Liver (tissue), 9 donors: ENCODE data around the gene RET. TPM values are rescaled to one million over a fixed set of nuclear protein-coding genes. Genes with fewer than 3 reads are reported as not detected.

Experiments
- DNase-seq: peaks from one replicate; pipeline ENCODE4 v3.0.0-alpha.2; 2017; ENCODE audit warnings: low spot score
- H3K27ac ChIP-seq, 2 donors: one replicate each; pipeline ENCODE4 v1.7.0; 2013; ENCODE audit warnings: inconsistent platforms in 2 of 2, low read length in 2 of 2, control low read depth in 1 of 2, low read depth in 1 of 2, mild to moderate bottlenecking in 1 of 2
- H3K27me3 ChIP-seq, 4 donors: one replicate each; pipeline versions ENCODE4 v1.6.1 to v1.7.0; 2013; ENCODE audit warnings: low read length in 3 of 4, inconsistent platforms in 1 of 4, mild to moderate bottlenecking in 1 of 4, moderate library complexity in 1 of 4; ENCODE audit not compliant: control insufficient read depth in 4 of 4, insufficient read depth in 4 of 4
- H3K36me3 ChIP-seq, 4 donors: one replicate each; pipeline versions ENCODE4 v1.6.1 to v1.7.0; 2013; ENCODE audit warnings: low read length in 3 of 4, mild to moderate bottlenecking in 3 of 4, low read depth in 1 of 4, moderate library complexity in 1 of 4; ENCODE audit not compliant: control insufficient read depth in 4 of 4, insufficient read depth in 3 of 4
- H3K4me1 ChIP-seq, 4 donors: one replicate each; pipeline versions ENCODE4 v1.6.1 to v1.7.0; 2013; ENCODE audit warnings: low read length in 3 of 4, mild to moderate bottlenecking in 3 of 4, moderate library complexity in 1 of 4; ENCODE audit not compliant: control insufficient read depth in 4 of 4, insufficient read depth in 4 of 4
- H3K4me3 ChIP-seq, 3 donors: one replicate each; pipeline versions ENCODE4 v1.6.1 to v1.7.0; 2013; ENCODE audit warnings: low read length in 3 of 3, control low read depth in 1 of 3, low read depth in 1 of 3, mild to moderate bottlenecking in 1 of 3
- H3K9ac ChIP-seq, 2 donors: one replicate each; pipeline ENCODE4 v1.7.0; 2013; ENCODE audit warnings: low read length in 2 of 2, mild to moderate bottlenecking in 2 of 2, moderate library complexity in 2 of 2, control low read depth in 1 of 2, low read depth in 1 of 2
- H3K9me3 ChIP-seq, 4 donors: one replicate each; pipeline versions ENCODE4 v1.6.1 to v1.7.0; 2013; ENCODE audit warnings: low read length in 3 of 4; ENCODE audit not compliant: control insufficient read depth in 4 of 4
- EGR1 ChIP-seq, 2 donors: IDR thresholded peaks; 2 replicates each; pipeline ENCODE4 v1.6.1; 2016 to 2018; ENCODE audit warnings: antibody characterized with exemption in 2 of 2, low read depth in 2 of 2
- FOXA1 ChIP-seq: IDR thresholded peaks from 2 replicates; pipeline ENCODE4 v1.6.1; 2016; ENCODE audit warnings: antibody characterized with exemption
- FOXA2 ChIP-seq: IDR thresholded peaks from 2 replicates; pipeline ENCODE4 v1.6.1; 2016; ENCODE audit warnings: antibody characterized with exemption
- GABPA ChIP-seq, 2 donors: IDR thresholded peaks in 1 of 2; conservative IDR thresholded peaks in 1 of 2; 2 replicates each; pipeline ENCODE4 v1.6.1; 2016; ENCODE audit warnings: antibody characterized with exemption in 2 of 2, mild to moderate bottlenecking in 1 of 2, moderate library complexity in 1 of 2
- HNF4A ChIP-seq, 2 donors: conservative IDR thresholded peaks; 2 replicates each; pipeline ENCODE4 v1.6.1; 2016; ENCODE audit warnings: antibody characterized with exemption in 2 of 2, mild to moderate bottlenecking in 2 of 2
- HNF4G ChIP-seq: IDR thresholded peaks from 2 replicates; pipeline ENCODE4 v1.6.1; 2016; ENCODE audit warnings: antibody characterized with exemption
- JUND ChIP-seq, 2 donors: IDR thresholded peaks; 2 replicates each; pipeline ENCODE4 v1.6.1; 2016; ENCODE audit warnings: antibody characterized with exemption in 2 of 2
- MAX ChIP-seq: IDR thresholded peaks from 2 replicates; pipeline ENCODE4 v1.6.1; 2016; ENCODE audit warnings: antibody characterized with exemption
- NR2F2 ChIP-seq: IDR thresholded peaks from 2 replicates; pipeline ENCODE4 v1.6.1; 2016; ENCODE audit warnings: antibody characterized with exemption
- RAD21 ChIP-seq, 2 donors: IDR thresholded peaks; 2 replicates each; pipeline ENCODE4 v1.6.1; 2016; ENCODE audit warnings: antibody characterized with exemption in 2 of 2, mild to moderate bottlenecking in 2 of 2
- REST ChIP-seq: IDR thresholded peaks from 2 replicates; pipeline ENCODE4 v1.6.1; 2016; ENCODE audit warnings: antibody characterized with exemption, mild to moderate bottlenecking
- RXRA ChIP-seq, 2 donors: IDR thresholded peaks; 2 replicates each; pipeline ENCODE4 v1.6.1; 2017 to 2018; ENCODE audit warnings: antibody characterized with exemption in 2 of 2, mild to moderate bottlenecking in 1 of 2
- SP1 ChIP-seq: IDR thresholded peaks from 2 replicates; pipeline ENCODE4 v1.6.1; 2018; ENCODE audit warnings: antibody characterized with exemption, mild to moderate bottlenecking
- TAF1 ChIP-seq: conservative IDR thresholded peaks from 2 replicates; pipeline ENCODE4 v1.6.1; 2016; ENCODE audit warnings: antibody characterized with exemption, mild to moderate bottlenecking
- YY1 ChIP-seq: IDR thresholded peaks from 2 replicates; pipeline ENCODE4 v1.6.1; 2016; ENCODE audit warnings: antibody characterized with exemption, mild to moderate bottlenecking
- WGBS: extraction: QIAGEN DNeasy Blood & Tissue Kit; methylation state at CpG from one replicate; pipeline ENCODE4 v1.1.7; 2013; 5-methylcytosine and 5-hydroxymethylcytosine counted together
- polyA plus RNA-seq, 2 donors: library from polyadenylated mRNA; stranded (reverse) in 1 of 2; unstranded in 1 of 2; fragments of 200-250 nt in 1 of 2; fragments of >200 nt in 1 of 2; fragmentation: Nextera tagmentation in 1 of 2; extraction: Ambion mirVana in 1 of 2; gene quantifications; one replicate each; pipeline versions ENCODE4 v1.2.1 to v1.2.3, GENCODE V29; 2013 to 2015
- total RNA-seq, 2 donors: library from RNA; depleted of rRNA; stranded (reverse); fragments of >200 nt; gene quantifications; one replicate each; pipeline ENCODE4 v1.2.3, GENCODE V29; 2014
- TF ChIP-seq, protein P1 (sequence below): IDR thresholded peaks from 2 replicates; pipeline ENCODE4 v1.6.1; 2016; ENCODE audit warnings: antibody characterized with exemption
- TF ChIP-seq, protein P2 (sequence below): fragments of 150-350 bp; IDR thresholded peaks from 2 replicates; pipeline ENCODE4 v1.5.1; 2017; ENCODE audit warnings: improper control_type of control experiment, low read depth, low read length; ENCODE audit not compliant: missing input control
- TF ChIP-seq, protein P3 (sequence below): IDR thresholded peaks from 2 replicates; pipeline ENCODE4 v1.6.1; 2016; ENCODE audit warnings: antibody characterized with exemption
- donor health status: healthy.
- donor health status: healthy.
- donor health status: healthy.
- donor health status: healthy.
- donor health status: healthy.

RET gene
- total and polyA plus RNA-seq, 4 donors = 0.09 to 2.5 (median 0.33) TPM; not detected in 1

- Histone ChIP-seq H3K36me3 (no peaks in the 10 kb centered on the region), H3K27ac (no peak overlapping the region), H3K9ac (no peak overlapping the region), H3K4me3 (no peak overlapping the region), H3K4me1 (peaks cover 0 to 9% (median 5%) of the 10 kb centered on the region in 4 donors), H3K9me3 (no peaks in the 10 kb centered on the region), H3K27me3 (no peaks in the 10 kb centered on the region)
- TF ChIP-seq RAD21 (IDR thresholded peaks at IDR 0.05) (no peak), HNF4A (conservative IDR thresholded peaks at IDR 0.05) (no peak), RXRA (IDR thresholded peaks at IDR 0.05) (no peak), GABPA (IDR thresholded peaks at IDR 0.05 in 1 of 2, conservative IDR thresholded peaks at IDR 0.05 in 1 of 2) (no peak), MAX (no peak), FOXA2 (no peak), SP1 (no peak), HNF4G (no peak), NR2F2 (no peak), TAF1 (no peak), JUND (IDR thresholded peaks at IDR 0.05) (no peak), REST (no peak), YY1 (no peak), EGR1 (IDR thresholded peaks at IDR 0.05; ENCODE audit: low read depth in 2 of 2) (no peak)
- TF ChIP-seq, protein P1, sequence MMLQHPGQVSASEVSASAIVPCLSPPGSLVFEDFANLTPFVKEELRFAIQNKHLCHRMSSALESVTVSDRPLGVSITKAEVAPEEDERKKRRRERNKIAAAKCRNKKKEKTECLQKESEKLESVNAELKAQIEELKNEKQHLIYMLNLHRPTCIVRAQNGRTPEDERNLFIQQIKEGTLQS = no peak
- TF ChIP-seq, protein P2, sequence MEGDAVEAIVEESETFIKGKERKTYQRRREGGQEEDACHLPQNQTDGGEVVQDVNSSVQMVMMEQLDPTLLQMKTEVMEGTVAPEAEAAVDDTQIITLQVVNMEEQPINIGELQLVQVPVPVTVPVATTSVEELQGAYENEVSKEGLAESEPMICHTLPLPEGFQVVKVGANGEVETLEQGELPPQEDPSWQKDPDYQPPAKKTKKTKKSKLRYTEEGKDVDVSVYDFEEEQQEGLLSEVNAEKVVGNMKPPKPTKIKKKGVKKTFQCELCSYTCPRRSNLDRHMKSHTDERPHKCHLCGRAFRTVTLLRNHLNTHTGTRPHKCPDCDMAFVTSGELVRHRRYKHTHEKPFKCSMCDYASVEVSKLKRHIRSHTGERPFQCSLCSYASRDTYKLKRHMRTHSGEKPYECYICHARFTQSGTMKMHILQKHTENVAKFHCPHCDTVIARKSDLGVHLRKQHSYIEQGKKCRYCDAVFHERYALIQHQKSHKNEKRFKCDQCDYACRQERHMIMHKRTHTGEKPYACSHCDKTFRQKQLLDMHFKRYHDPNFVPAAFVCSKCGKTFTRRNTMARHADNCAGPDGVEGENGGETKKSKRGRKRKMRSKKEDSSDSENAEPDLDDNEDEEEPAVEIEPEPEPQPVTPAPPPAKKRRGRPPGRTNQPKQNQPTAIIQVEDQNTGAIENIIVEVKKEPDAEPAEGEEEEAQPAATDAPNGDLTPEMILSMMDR = no peak
- TF ChIP-seq, protein P3, sequence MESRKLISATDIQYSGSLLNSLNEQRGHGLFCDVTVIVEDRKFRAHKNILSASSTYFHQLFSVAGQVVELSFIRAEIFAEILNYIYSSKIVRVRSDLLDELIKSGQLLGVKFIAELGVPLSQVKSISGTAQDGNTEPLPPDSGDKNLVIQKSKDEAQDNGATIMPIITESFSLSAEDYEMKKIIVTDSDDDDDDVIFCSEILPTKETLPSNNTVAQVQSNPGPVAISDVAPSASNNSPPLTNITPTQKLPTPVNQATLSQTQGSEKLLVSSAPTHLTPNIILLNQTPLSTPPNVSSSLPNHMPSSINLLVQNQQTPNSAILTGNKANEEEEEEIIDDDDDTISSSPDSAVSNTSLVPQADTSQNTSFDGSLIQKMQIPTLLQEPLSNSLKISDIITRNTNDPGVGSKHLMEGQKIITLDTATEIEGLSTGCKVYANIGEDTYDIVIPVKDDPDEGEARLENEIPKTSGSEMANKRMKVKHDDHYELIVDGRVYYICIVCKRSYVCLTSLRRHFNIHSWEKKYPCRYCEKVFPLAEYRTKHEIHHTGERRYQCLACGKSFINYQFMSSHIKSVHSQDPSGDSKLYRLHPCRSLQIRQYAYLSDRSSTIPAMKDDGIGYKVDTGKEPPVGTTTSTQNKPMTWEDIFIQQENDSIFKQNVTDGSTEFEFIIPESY = no peak
- 76% methylated on average over 10 of the region's 10 CpGs for WGBS
- no peak for DNase-seq
Observed at GRCh38 chr10:43049081-43049551, 27.8 kb upstream of the RET start.

DNA sequence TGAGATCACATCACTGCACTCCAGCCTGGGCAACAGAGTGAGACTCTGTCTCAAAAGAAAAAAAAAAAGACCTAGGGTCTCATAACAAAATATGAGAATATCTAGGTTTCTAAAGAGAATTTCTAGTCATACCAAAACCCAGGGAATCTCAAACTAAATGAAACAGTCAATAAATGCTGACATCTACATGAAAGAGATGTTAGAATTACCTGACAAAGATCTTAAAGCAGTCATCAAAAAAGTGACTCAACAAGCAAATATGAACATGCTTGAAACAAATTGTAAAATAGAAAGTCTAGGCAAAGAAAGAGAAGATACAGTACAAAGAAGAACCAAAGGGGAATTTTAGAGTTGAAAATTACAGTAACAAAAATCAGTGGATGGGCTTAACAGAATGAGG is 26.9 kb upstream of the RET start:
- H3K4me1 ChIP-seq = peaks cover 0 to 14% (median 10%) of the 10 kb centered on the region in 4 donors
- no peaks in the 10 kb centered on the region for H3K27me3 ChIP-seq
- H3K4me3 ChIP-seq = no peak overlapping the region
- H3K36me3 ChIP-seq = no peaks in the 10 kb centered on the region
- no peaks in the 10 kb centered on the region for H3K9me3 ChIP-seq
- no peak for DNase-seq
- H3K9ac ChIP-seq = no peak overlapping the region
- no peak overlapping the region for H3K27ac ChIP-seq
- TF ChIP-seq YY1 (no peak), EGR1 (IDR thresholded peaks at IDR 0.05; ENCODE audit: low read depth in 2 of 2) (no peak), REST (no peak), SP1 (no peak), FOXA2 (no peak), TAF1 (no peak), FOXA1 (no peak), HNF4G (no peak), JUND (IDR thresholded peaks at IDR 0.05) (no peak), NR2F2 (no peak)
- TF ChIP-seq, protein P1 = no peak
- TF ChIP-seq, protein P2 = no peak
